HG03558 (cell line): ENCODE measurements around the gene EIF4G3.
"Not testable (repeated sequence)": the region's sequence is repeated elsewhere in the genome, so short reads cannot be mapped to it uniquely, and the experiment has no call there.

Experiments used
- ATAC-seq: cut with Tn5 transposase; IDR thresholded peaks from one replicate; pipeline ENCODE4 v1.9.1; 2021; ENCODE audit warnings: moderate number of reproducible peaks; ENCODE audit not compliant: unreplicated experiment; ENCODE audit errors: extremely low read depth

EIF4G3 gene

DNA sequence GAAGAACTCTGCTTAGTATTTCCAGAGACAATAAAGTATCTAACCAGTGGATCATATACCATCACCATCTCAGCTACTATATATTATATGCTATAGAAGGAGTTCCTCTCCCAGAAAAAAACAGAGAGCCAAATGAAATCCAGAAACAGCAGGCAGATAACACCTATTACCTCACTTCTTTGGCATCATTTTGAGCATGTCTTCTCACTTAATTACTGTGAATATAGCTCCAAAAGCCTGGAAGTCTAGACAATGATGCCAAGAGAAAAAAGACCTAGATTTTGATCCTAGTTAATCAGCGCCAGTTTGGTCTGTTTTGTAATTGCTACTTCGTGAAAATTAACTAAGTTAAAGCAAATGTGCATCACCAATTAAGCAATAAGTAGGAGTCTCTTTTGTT lies 131.3 kb downstream of the EIF4G3 start:
- no peak for ATAC-seq

DNA sequence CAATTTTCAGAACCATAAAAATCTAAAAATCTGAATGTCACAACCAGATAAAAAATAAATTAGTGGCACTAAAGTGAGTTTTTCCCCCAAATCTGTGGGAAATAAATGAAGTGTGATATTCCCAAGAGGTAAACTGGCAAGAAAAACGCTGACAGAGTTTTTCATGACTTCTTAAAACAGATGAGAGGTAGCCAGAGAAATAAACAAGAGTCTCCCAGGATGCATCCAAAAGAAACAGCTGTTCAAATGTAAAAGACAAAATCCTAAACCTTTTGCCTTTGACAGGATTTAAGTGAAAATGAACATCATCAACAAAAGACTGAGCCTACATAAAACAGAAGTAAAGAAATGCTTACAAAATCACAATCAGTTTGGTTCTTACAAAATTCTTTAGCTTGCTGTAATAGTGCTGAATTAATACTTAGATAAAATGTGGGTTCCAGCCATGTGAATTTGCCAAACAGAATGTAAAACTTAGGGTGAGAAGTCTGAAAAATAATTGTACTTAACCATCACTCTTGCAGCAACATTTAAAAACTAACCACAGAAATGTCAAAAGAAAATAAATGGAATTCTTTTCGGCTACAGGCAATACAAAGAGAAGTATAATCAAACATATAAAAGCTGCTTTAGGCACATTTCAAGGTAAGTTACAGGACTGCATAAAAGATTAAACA lies 133.6 kb downstream of the EIF4G3 start:
- no peak for ATAC-seq

DNA sequence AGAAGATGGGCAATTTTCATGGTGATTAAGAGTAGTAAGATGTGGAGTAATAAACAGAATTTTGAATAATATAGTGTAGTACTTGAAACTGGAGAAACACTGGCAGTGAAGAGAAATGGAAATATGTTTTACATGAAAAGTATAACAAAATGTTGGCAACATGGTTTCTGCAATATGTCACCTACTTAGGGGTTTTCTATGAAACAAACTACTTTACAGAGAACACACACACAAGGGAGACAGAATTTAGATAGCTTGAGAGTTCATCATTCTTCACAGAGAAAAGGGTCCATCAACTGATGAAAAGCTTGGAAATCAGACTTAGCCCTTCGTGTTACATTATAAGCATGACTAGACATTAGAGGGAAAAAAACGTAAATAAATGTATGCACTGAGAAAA lies 135.2 kb downstream of the EIF4G3 start:
- no peak for ATAC-seq

DNA sequence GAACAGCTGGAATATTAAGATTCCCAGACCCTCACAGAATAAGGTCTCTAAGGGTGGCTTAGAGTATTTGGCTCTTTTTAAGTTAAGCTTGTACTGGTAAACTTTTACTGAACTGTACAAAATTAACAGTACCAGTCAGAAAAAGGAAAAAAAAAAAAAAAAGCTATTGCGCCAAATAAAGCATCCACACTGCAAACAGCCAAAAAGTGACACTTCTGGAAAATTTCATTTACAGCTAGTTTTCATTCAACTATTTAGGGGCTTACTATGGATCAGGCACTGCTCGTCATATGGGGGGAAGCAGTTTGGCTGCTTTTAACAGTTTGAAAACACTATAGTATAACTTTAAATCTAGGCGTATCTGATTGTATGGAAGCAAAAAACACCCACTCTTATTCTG lies 139.6 kb downstream of the EIF4G3 start:
- ATAC-seq, result no peak

DNA sequence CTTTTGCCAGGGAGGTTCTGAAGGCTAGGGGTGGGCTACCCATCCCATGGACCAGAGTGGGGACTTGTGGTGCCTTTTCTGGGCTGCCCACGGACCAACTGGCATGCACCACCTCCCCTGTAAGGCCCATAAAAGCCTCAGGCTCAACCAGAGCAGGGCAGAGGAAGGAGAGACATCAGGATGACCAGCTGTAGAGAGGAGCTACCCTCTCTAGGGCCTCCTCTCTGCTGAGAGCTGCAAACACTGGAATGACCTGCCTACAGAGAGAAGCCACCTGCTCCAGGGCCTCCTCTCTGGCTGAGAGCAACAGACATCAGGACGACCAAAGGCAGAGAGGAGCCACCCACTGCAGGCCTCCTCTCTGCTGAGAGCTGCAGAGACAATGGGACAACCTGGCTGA lies 140.9 kb downstream of the EIF4G3 start:
- no peak for ATAC-seq

DNA sequence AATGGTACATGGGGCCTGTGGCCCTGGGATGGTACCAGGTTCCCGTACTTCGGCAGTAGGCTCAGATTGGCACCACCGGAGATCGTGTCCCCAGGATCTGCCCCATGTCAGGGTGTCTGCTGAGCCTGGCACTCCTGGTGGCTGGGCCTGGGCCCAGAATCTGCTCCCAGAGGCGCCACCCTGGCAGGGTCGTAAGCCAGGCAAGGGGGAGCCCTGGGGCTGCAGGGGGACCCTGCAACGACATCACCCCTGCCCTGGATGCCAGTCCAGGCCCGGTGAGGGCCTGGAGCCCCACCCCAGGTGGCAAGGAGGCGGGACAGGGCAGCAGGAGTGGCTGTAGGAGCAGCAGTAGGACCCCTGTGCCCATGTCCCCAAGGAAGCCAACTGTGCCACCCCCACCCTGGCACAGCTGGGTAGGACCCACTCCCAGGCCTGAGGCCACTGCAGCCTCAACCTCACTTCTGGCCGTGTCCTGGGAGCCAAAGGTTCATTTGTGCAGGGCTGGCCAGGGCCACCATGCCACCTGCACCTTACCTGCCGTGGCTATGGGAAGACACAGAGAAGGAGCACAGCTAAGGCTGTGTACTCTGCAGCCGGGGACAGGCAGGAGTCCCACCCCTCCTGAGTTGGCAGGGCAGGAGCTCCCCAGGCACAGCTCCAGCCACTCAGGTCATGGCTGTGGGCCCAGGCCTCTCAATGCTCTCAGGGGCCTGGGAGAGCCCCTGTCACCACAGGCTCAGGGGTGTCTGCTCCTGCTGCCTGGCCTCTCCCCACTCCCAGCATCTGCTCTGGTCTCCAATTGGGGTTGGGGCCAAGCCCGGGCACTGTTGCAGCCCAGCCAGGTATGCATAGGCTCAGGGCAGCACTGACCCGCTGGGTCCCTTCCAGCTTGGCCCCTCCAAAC lies 141.7 kb downstream of the EIF4G3 start:
- ATAC-seq, result no peak

DNA sequence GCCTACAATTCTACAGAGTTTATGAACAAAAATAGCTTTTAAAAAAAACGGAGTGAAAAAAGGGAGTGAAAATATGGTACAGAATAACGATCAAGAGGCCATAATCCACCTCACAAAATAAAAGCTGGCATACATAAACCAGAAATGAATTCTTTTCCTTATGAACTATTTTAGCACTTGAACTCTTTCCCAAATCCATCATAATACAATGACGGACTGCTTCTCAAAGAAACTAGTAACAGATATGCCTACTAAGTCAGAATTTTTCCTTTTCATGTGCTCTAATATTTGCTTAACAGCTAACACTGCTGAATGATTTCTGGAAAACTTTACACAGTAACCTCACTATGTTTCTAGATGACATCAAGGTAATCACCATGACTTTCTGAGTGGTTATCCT lies 144.0 kb downstream of the EIF4G3 start:
- ATAC-seq, result no peak

DNA sequence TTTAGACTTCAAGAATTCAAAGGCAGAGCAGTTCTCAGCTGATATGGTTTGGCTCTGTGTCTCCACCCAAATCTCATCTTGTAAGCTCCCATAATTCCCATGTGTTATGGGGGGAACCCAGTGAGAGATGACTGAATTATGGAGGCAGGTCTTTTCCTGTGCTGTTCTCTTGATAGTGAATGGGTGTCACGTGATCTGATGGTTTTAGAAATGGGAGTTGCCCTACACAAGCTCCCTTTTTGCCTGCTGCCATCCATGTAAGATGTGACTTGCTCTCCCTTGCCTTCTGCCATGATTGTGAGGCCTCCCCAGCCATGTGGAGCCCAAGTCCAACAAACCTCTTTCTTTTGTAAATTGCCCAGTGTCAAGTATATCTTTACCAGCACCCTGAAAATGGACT lies 146.5 kb downstream of the EIF4G3 start:
- no peak for ATAC-seq

DNA sequence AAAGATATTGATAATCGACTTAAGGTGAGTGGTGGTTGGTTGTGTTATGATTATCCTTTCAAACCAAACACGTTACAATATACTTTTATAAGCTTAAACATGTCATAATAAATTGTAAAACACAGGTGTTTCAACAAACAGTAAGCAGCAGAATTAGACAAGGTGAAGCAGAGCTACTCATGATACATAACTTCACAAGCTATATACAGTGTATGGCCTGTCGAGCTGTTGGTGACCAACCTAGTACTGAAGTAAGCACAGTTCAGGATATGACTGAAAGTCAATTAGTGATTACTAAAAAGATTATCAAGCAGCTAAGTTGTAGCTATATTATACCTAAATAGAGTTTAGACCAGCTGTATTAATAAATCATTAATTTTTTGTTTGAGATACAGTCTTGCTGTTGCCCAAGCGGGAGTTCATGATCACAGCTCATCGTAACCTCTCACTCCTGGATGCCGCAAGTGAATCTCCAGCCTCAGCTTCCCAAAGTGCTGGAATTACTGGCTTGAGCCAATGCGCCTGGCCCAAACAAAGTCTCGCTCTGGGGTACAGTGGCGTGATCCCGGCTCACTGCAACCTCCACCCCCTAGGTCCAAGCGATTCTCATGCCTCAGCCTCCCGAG lies 148.1 kb downstream of the EIF4G3 start:
- no peak for ATAC-seq

DNA sequence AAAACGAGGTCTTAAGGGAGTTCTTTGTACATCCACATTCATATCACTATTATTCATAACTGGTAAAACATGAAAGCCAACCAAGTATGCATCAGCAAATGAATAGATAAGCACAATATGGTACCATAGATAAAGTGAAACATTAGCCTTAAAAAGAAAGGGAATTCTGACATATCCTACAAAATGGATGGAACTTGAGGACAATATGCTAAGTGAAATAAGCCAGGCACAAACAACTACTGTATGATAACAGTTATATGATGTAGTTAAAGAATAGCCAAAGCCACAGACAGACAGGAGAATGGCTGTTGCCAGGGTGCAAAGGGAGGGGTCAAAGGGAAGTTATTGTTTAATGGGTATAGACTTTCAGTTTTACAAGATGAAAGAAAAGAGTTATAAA lies 148.9 kb downstream of the EIF4G3 start:
- ATAC-seq, result no peak

DNA sequence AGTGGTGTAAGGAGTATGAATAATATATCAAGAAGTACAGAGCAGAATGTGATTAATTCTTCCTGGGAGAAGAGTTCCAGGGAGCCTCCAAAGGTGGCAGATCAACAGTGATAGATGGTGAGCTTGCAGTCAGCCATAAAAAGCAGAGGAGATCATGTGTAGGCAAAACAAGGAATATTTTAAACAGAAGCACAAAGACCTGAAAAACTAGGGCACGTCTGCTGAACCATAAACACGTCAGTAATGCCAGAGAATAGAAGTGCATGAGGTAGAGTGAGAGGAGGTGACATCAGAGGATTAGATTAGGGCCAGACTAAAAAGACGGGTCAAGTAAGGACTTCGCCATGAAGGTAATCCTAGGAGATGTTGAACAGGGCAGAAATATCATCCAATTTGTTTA lies 151.8 kb downstream of the EIF4G3 start:
- ATAC-seq, result no peak

DNA sequence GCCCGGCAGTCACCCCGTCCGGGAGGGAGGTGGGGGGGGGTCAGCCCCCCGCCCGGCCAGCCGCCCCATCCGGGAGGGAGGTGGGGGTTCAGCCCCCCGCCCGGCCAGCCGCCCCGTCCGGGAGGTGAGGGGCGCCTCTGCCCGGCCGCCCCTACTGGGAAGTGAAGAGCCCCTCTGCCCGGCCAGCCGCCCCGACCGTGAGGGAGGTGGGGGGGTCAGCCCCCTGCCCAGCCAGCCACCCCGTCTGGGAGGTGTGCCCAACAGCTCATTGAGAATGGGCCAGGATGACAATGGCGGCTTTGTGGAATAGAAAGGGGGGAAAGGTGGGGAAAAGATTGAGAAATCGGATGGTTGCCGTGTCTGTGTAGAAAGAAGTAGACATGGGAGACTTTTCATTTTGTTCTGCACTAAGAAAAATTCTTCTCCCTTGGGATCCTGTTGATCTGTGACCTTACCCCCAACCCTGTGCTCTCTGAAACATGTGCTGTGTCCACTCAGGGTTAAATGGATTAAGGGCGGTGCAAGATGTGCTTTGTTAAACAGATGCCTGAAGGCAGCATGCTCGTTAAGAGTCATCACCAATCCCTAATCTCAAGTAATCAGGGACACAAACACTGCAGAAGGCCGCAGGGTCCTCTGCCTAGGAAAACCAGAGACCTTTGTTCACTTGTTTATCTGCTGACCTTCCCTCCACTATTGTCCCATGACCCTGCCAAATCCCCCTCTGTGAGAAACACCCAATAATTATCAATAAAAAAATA lies 152.4 kb downstream of the EIF4G3 start:
- ATAC-seq, result not testable (repeated sequence)

DNA sequence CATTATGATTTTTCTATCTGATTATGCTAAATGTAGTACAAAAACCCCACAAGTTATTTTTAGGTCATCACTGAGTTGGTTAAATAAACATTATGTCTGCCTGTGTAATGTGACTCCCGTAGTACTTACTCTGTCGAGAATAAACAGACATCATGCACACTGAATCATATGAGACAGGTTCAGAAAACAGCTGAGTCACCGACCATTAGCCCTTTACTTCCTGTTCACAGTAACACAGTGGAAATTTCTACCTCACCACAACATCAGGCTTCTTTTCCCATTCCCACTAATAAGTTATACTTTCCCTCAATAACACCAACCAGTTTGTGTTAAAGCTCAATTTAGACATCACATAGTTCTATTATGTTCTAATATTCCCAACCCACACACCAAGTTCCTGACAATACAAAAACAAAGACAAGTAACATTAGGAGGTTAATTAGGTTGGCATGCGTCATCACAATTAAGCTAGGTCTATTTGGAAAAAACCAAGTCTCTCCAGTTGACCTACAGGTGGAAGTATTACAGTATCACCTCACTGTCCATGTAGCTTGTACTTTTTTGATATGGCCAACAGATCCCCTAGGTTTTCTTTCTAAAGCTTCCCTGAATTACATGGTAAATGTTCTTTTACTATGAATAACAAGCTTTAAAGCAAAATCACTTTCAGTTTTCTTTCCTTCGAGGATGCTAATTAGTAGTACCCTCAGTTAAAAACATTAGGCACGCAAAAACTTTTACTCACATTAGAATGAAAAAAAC lies 154.2 kb downstream of the EIF4G3 start:
- no peak for ATAC-seq

DNA sequence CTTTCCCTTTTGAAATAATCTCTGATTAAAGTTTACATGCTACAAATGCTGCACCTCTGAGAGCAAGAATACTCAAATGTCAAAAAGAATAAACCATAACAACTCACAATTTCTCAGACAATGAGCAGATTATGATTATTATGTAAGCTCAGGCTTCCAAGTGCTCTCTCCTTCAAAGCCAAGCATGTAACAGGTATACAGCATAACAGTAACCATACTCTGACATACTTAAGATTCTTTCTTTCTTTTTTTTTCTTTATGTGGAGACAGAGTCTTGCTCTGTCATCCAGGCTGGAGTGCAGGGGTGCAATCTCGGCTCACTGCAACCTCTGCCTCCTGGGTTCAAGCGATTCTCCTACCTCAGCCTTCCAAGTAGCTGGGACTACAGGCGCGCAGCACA lies 155.4 kb downstream of the EIF4G3 start:
- ATAC-seq, result no peak

DNA sequence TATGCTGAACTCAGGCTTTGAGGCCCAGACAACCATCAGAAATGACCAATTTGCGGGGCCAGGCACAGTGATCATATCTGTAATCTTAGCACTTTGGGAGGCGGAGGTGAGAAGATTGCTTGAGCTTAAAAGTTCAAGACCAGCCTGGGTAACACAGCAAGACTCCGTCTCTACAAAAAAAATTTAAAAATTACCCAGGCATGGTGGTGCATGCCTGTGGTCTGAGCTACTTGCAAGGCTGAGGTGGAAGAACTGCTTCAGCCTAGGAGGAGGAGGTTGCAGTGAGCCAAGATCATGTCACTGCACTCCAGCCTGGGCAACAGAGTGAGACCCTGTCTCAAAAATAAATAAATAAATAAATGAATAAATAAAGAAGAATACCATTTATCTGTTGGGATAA lies 156.5 kb downstream of the EIF4G3 start:
- no peak for ATAC-seq

DNA sequence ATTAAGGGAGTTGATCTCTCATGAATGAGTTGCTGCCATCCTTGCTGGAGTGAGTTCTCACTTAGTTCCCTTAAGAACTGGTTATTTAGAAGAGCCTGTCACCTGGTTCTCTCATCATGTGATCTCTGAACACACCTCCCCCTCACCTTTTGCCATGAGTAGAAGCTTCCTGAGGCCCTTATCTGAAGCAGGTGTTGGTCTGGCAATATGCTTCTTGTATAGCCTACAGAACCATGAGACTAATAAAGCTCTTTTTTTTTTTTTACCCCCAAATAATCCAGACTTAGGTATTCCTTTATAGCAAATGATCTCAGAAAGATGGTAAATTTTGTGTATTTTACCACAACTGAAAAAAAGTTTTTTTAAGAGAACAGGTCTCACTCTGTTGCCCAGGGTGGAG lies 158.0 kb downstream of the EIF4G3 start:
- ATAC-seq, result no peak

DNA sequence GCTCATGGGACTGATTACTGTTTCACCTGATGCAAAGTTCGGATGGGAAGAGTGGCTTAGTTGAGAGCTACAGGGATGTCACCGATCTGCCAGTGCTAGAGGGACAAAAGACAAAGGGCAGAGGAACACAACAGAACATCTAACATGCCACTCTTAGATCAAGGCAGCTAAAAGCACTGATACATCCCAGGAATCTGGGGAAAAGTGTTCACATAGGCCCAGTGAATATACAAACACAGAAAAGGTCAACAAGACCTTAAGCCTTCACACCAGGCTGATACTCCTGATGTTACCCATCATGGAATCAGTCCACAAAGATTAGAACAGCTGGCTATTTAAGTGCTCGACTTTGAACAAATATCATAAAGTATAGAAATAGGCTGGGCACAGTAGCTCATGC lies 163.2 kb downstream of the EIF4G3 start:
- ATAC-seq, result no peak

DNA sequence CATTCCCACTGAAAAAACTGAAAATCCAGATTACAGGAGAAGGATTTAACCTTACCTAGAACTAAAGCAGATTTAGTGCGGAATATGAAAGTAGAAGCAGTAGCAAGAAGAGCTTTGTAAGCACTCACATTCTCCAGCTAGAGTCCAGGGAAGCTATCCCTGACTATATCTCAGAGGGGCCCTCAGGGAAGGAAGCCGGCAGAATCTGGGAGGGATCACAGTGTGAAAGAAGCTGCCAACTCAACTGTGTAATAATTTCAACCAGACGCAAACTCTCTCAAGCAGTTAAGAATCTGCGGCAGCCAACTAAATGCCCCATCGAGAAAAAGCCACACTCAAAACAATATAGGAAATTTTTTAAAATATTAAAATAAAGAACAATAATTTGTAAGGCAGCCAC lies 163.8 kb downstream of the EIF4G3 start:
- ATAC-seq, result no peak

DNA sequence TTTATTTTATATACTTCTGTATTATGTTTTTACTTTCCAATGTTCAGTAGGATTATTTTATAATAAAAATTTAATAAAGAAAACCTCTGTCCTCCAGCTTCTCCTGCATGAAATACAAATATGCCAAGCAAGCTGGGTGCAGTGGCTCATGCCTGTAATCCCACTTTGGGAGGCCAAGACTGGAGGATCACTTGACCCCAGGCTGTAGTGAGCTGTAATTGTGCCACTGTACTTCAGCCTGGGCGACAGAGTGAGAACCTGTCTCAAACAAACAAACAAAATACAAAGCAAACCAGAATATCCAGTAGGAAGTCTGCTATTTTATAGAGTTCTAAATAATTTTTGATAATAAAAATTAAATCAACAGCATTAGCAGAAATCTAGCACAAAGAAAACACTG lies 168.8 kb downstream of the EIF4G3 start:
- no peak for ATAC-seq
